H9 (cell line): ENCODE measurements around the gene FBLN2. TPM values are rescaled to one million over a fixed set of nuclear protein-coding genes. Genes with fewer than 3 reads are reported as not detected.

Source experiments
- DNase-seq: peaks from one replicate; pipeline ENCODE4 v3.0.0-alpha.2; 2017
- H2AFZ ChIP-seq: one replicate; pipeline ENCODE4 v1.6.1; 2013; ENCODE audit warnings: mild to moderate bottlenecking, low read length, control low read depth, moderate library complexity
- H2AK5ac ChIP-seq: 2 replicates; pipeline ENCODE4 v1.6.1; 2013; ENCODE audit warnings: low read length, control low read depth, mixed read lengths; ENCODE audit not compliant: insufficient read length
- H2BK120ac ChIP-seq: one replicate; pipeline ENCODE4 v1.6.1; 2013; ENCODE audit warnings: low read depth, mild to moderate bottlenecking, low read length, control low read depth, inconsistent platforms; ENCODE audit not compliant: poor library complexity, severe bottlenecking
- H2BK12ac ChIP-seq: 2 replicates; pipeline ENCODE4 v1.6.1; 2013; ENCODE audit warnings: low read length, control low read depth, mixed read lengths, low read depth; ENCODE audit not compliant: insufficient read length
- H2BK15ac ChIP-seq: 2 replicates; pipeline ENCODE4 v1.6.1; 2013; ENCODE audit warnings: low read depth, low read length, control low read depth
- H2BK20ac ChIP-seq: one replicate; pipeline ENCODE4 v1.6.1; 2013; ENCODE audit warnings: low read depth, mild to moderate bottlenecking, low read length, control low read depth, inconsistent platforms; ENCODE audit not compliant: poor library complexity, severe bottlenecking
- H2BK5ac ChIP-seq: 2 replicates; pipeline ENCODE4 v1.6.1; 2013; ENCODE audit warnings: low read length, control low read depth, mixed read lengths; ENCODE audit not compliant: insufficient read length
- H3K14ac ChIP-seq: 2 replicates; pipeline ENCODE4 v1.6.1; 2013; ENCODE audit warnings: low read length, control low read depth; ENCODE audit not compliant: insufficient read depth
- H3K18ac ChIP-seq: 2 replicates; pipeline ENCODE4 v1.6.1; 2013; ENCODE audit warnings: low read depth, mild to moderate bottlenecking, mixed read lengths, low read length, control low read depth; ENCODE audit not compliant: insufficient read length
- H3K23ac ChIP-seq: 2 replicates; pipeline ENCODE4 v1.6.1; 2013; ENCODE audit warnings: low read length, control low read depth, mixed read lengths, low read depth; ENCODE audit not compliant: insufficient read length
- H3K23me2 ChIP-seq: 2 replicates; pipeline ENCODE4 v1.6.1; 2013; ENCODE audit warnings: low read depth, mild to moderate bottlenecking, mixed read lengths, low read length, control low read depth; ENCODE audit not compliant: insufficient read length, poor library complexity, severe bottlenecking
- H3K27ac ChIP-seq: 2 replicates; pipeline ENCODE4 v1.5.1; 2013; ENCODE audit warnings: low read length, control low read depth, mixed read lengths, low read depth; ENCODE audit not compliant: insufficient read length
- H3K27me3 ChIP-seq: 2 replicates; pipeline ENCODE4 v1.6.1; 2013; ENCODE audit warnings: low read length, control low read depth, inconsistent platforms; ENCODE audit not compliant: insufficient read depth
- H3K4ac ChIP-seq: 2 replicates; pipeline ENCODE4 v1.6.1; 2013; ENCODE audit warnings: low read depth, mild to moderate bottlenecking, control low read depth, inconsistent platforms, low read length, moderate library complexity
- H3K4me1 ChIP-seq: 2 replicates; pipeline ENCODE4 v1.6.1; 2013; ENCODE audit warnings: low read length, control low read depth, inconsistent platforms; ENCODE audit not compliant: insufficient read depth
- H3K4me2 ChIP-seq: 2 replicates; pipeline ENCODE4 v1.6.1; 2013; ENCODE audit warnings: low read length, control low read depth, mixed read lengths; ENCODE audit not compliant: insufficient read length, insufficient read depth
- H3K56ac ChIP-seq: 2 replicates; pipeline ENCODE4 v1.6.1; 2013; ENCODE audit warnings: low read depth, mild to moderate bottlenecking, mixed read lengths, low read length, control low read depth; ENCODE audit not compliant: insufficient read length
- H3K79me1 ChIP-seq: 2 replicates; pipeline ENCODE4 v1.6.1; 2013; ENCODE audit warnings: low read depth, mild to moderate bottlenecking, moderate library complexity, low read length, control low read depth, inconsistent platforms; ENCODE audit not compliant: insufficient read depth, poor library complexity, severe bottlenecking
- H3K79me2 ChIP-seq: 2 replicates; pipeline ENCODE4 v1.6.1; 2013; ENCODE audit warnings: low read length, control low read depth, inconsistent platforms; ENCODE audit not compliant: insufficient read depth
- H3K9ac ChIP-seq: 2 replicates; pipeline ENCODE4 v1.6.1; 2013; ENCODE audit warnings: low read length, control low read depth, mixed read lengths; ENCODE audit not compliant: insufficient read length; ENCODE audit errors: extremely low read depth
- H3K9me3 ChIP-seq: one replicate; pipeline ENCODE4 v1.6.1; 2013; ENCODE audit warnings: low read depth, low read length, inconsistent platforms; ENCODE audit not compliant: control insufficient read depth
- H3T11ph ChIP-seq: one replicate; pipeline ENCODE4 v1.6.1; 2013; ENCODE audit warnings: mild to moderate bottlenecking, low read length, control low read depth, inconsistent platforms
- H4K20me1 ChIP-seq: one replicate; pipeline ENCODE4 v1.6.1; 2013; ENCODE audit not compliant: control insufficient read depth, insufficient read length, insufficient read depth
- H4K5ac ChIP-seq: 2 replicates; pipeline ENCODE4 v1.6.1; 2013; ENCODE audit warnings: low read depth, mild to moderate bottlenecking, mixed read lengths, low read length, control low read depth; ENCODE audit not compliant: insufficient read length
- H4K8ac ChIP-seq: replicated peaks from 2 replicates; pipeline ENCODE4 v1.6.1; 2013; ENCODE audit warnings: low read length, control low read depth, mixed read lengths, low read depth; ENCODE audit not compliant: insufficient read length
- H4K91ac ChIP-seq: 2 replicates; pipeline ENCODE4 v1.6.1; 2013; ENCODE audit warnings: low read depth, mild to moderate bottlenecking, moderate library complexity, mixed read lengths, low read length, control low read depth; ENCODE audit not compliant: insufficient read length
- H3K27ac Mint-ChIP-seq, 3 experiments: 2 replicates in 2 of 3; 3 replicates in 1 of 3; pipeline ENCODE4 v1.8.0; 2020 to 2021; ENCODE audit warnings: mixed read lengths in 3 of 3, mild to moderate bottlenecking in 1 of 3, moderate library complexity in 1 of 3
- H3K27me3 Mint-ChIP-seq: 2 replicates; pipeline ENCODE4 v1.8.0; 2021; ENCODE audit warnings: low read depth, mild to moderate bottlenecking, moderate library complexity, mixed read lengths
- H3K36me3 Mint-ChIP-seq, 3 experiments: 2 replicates in 2 of 3; 3 replicates in 1 of 3; pipeline ENCODE4 v1.8.0; 2020 to 2021; ENCODE audit warnings: low read depth in 3 of 3, mixed read lengths in 3 of 3; ENCODE audit not compliant: insufficient read depth in 1 of 3
- H3K4me1 Mint-ChIP-seq, 2 experiments: 2 replicates each; pipeline ENCODE4 v1.8.0; 2020; ENCODE audit warnings: mixed read lengths in 2 of 2
- H3K4me3 Mint-ChIP-seq, 2 experiments: 2 replicates in 1 of 2; 3 replicates in 1 of 2; pipeline ENCODE4 v1.8.0; 2020 to 2021; ENCODE audit warnings: mild to moderate bottlenecking in 2 of 2, mixed read lengths in 2 of 2, moderate library complexity in 1 of 2
- H3K9me3 Mint-ChIP-seq, 2 experiments: 2 replicates in 1 of 2; 3 replicates in 1 of 2; pipeline ENCODE4 v1.8.0; 2020; ENCODE audit warnings: mild to moderate bottlenecking in 2 of 2, mixed read lengths in 2 of 2, moderate library complexity in 1 of 2
- WGBS: extraction: QIAGEN DNeasy Blood & Tissue Kit; methylation state at CpG from one replicate; pipeline ENCODE4 v1.1.7; 2013; ENCODE audit warnings: missing lambda C conversion rate, low lambda C conversion rate, mixed read lengths; ENCODE audit not compliant: insufficient read length; ENCODE audit errors: extremely low coverage; 5-methylcytosine and 5-hydroxymethylcytosine counted together
- total RNA-seq: library from RNA; stranded (reverse); gene quantifications from 2 replicates; pipeline ENCODE4 v1.2.1, GENCODE V29; 2021
- TF ChIP-seq, protein P1 (sequence below): fragments of 200-600 bp; sonication (generic); conservative IDR thresholded peaks from 3 replicates; pipeline ENCODE4 v1.8.0; 2021; ENCODE audit warnings: antibody characterized with exemption, mild to moderate bottlenecking

Gene FBLN2
- total RNA-seq, 1 experiment from 2014 or later = 11.8 TPM

- Histone ChIP-seq H3K14ac (no peak overlapping the region), H4K91ac (no peak overlapping the region), H2BK20ac (no peak overlapping the region), H3T11ph (no peak overlapping the region), H3K4me1 (no peaks in the 10 kb centered on the region; the same call in 1 of the 2 replicates), H3K79me1 (no peaks in the 10 kb centered on the region), H2BK15ac (no peak overlapping the region), H3K79me2 (no peaks in the 10 kb centered on the region), H3K9ac (no peak overlapping the region), H3K18ac (no peak overlapping the region), H4K8ac (no peak overlapping the region), H3K4ac (no peak overlapping the region), H2BK5ac (no peak overlapping the region), H4K20me1 (no peaks in the 10 kb centered on the region), H4K5ac (no peak overlapping the region), H2BK120ac (no peak overlapping the region), H3K56ac (no peak overlapping the region), H3K9me3 (no peaks in the 10 kb centered on the region), H3K27me3 (no peaks in the 10 kb centered on the region), H2AK5ac (no peak overlapping the region), H3K4me2 (no peak overlapping the region), H3K27ac (no peak overlapping the region), H3K23me2 (no peaks in the 10 kb centered on the region), H3K23ac (no peak overlapping the region), H2BK12ac (no peak overlapping the region), H2AFZ (no peak overlapping the region)
- Mint-ChIP-seq H3K9me3 (peaks cover 0 to 2% of the 10 kb centered on the region in 2 experiments; a peak in 2 of 5 replicates), H3K27me3 (peaks cover 1% of the 10 kb centered on the region), H3K27ac (no peak overlapping the region; a peak in 1 of 7 replicates), H3K4me1 (peaks cover 0 to 3% of the 10 kb centered on the region in 2 experiments; a peak in 2 of 4 replicates), H3K36me3 (peaks cover 0 to 6% (median 0%) of the 10 kb centered on the region in 3 experiments; a peak in 4 of 7 replicates), H3K4me3 (no peak overlapping the region)
- TF ChIP-seq, protein P1, sequence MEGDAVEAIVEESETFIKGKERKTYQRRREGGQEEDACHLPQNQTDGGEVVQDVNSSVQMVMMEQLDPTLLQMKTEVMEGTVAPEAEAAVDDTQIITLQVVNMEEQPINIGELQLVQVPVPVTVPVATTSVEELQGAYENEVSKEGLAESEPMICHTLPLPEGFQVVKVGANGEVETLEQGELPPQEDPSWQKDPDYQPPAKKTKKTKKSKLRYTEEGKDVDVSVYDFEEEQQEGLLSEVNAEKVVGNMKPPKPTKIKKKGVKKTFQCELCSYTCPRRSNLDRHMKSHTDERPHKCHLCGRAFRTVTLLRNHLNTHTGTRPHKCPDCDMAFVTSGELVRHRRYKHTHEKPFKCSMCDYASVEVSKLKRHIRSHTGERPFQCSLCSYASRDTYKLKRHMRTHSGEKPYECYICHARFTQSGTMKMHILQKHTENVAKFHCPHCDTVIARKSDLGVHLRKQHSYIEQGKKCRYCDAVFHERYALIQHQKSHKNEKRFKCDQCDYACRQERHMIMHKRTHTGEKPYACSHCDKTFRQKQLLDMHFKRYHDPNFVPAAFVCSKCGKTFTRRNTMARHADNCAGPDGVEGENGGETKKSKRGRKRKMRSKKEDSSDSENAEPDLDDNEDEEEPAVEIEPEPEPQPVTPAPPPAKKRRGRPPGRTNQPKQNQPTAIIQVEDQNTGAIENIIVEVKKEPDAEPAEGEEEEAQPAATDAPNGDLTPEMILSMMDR = no peak
- WGBS = no CpG with 5 or more reads among the region's 2 CpGs
- DNase-seq = no peak
Measured at GRCh38 chr3:13614607-13615006, 65.7 kb downstream of the FBLN2 start.
